GM23338 (cell line): Measurements from ENCODE around the gene ZNF280D. TPM values are rescaled to one million over a fixed set of nuclear protein-coding genes. Genes with fewer than 3 reads are reported as not detected.

Experiments used
- ATAC-seq: fragments of 200-7000 bp; cut with Tn5 transposase; 3 replicates; pipeline ENCODE4 v1.9.1; 2020
- DNase-seq: peaks from one replicate; pipeline ENCODE4 v3.0.0-alpha.2; 2015; ENCODE audit warnings: low spot score
- H2AFZ ChIP-seq: fragments of 200-600 bp; sonication (generic); 2 replicates; pipeline ENCODE4 v1.8.0; 2016; ENCODE audit warnings: antibody characterized with exemption, mild to moderate bottlenecking, moderate library complexity
- H3F3A ChIP-seq: fragments of 200-600 bp; sonication (generic); replicated peaks from 2 replicates; pipeline ENCODE4 v1.8.0; 2017; ENCODE audit warnings: antibody characterized with exemption, mixed run types, low read depth
- H3K27ac ChIP-seq: fragments of 200-600 bp; sonication (generic); 2 replicates; pipeline ENCODE4 v1.6.1; 2016; ENCODE audit warnings: low read depth
- H3K27me3 ChIP-seq: fragments of 200-600 bp; sonication (generic); 2 replicates; pipeline ENCODE4 v1.8.0; 2016; ENCODE audit warnings: mild to moderate bottlenecking, mixed run types, moderate library complexity; ENCODE audit not compliant: insufficient read depth
- H3K36me3 ChIP-seq: fragments of 200-600 bp; sonication (generic); 2 replicates; pipeline ENCODE4 v1.8.0; 2016; ENCODE audit warnings: mild to moderate bottlenecking; ENCODE audit not compliant: insufficient read depth
- H3K4me1 ChIP-seq: fragments of 200-600 bp; sonication (generic); 2 replicates; pipeline ENCODE4 v1.8.0; 2016; ENCODE audit warnings: mild to moderate bottlenecking, moderate library complexity; ENCODE audit not compliant: insufficient read depth
- H3K4me2 ChIP-seq: fragments of 200-600 bp; sonication (generic); 2 replicates; pipeline ENCODE4 v1.7.1; 2017; ENCODE audit warnings: mixed run types
- H3K4me3 ChIP-seq: fragments of 200-600 bp; sonication (generic); 2 replicates; pipeline ENCODE4 v1.6.1; 2016; ENCODE audit warnings: mixed run types
- H3K79me2 ChIP-seq: fragments of 200-600 bp; sonication (generic); replicated peaks from 2 replicates; pipeline ENCODE4 v1.8.0; 2017; ENCODE audit warnings: mild to moderate bottlenecking; ENCODE audit not compliant: insufficient read depth
- H3K9me2 ChIP-seq: fragments of 200-600 bp; sonication (generic); 2 replicates; pipeline ENCODE4 v1.8.0; 2017; ENCODE audit not compliant: insufficient read depth
- H4K20me1 ChIP-seq: fragments of 200-600 bp; sonication (generic); replicated peaks from 2 replicates; pipeline ENCODE4 v1.8.0; 2017; ENCODE audit warnings: mild to moderate bottlenecking; ENCODE audit not compliant: insufficient read depth
- H3K27ac Mint-ChIP-seq: 2 replicates; pipeline ENCODE4 v1.8.0; 2020; ENCODE audit warnings: inconsistent platforms, mild to moderate bottlenecking, moderate library complexity, mixed read lengths
- H3K27me3 Mint-ChIP-seq: 3 replicates; pipeline ENCODE4 v1.8.0; 2022; ENCODE audit warnings: low read depth, mild to moderate bottlenecking, moderate library complexity, mixed read lengths, inconsistent platforms; ENCODE audit not compliant: insufficient read depth, poor library complexity
- H3K36me3 Mint-ChIP-seq: 3 replicates; pipeline ENCODE4 v1.8.0; 2021; ENCODE audit warnings: low read depth, mild to moderate bottlenecking, inconsistent platforms, moderate library complexity, mixed read lengths
- H3K4me1 Mint-ChIP-seq: 3 replicates; pipeline ENCODE4 v1.8.0; 2020; ENCODE audit warnings: mild to moderate bottlenecking, inconsistent platforms, mixed read lengths
- H3K4me3 Mint-ChIP-seq: 3 replicates; pipeline ENCODE4 v1.8.0; 2021; ENCODE audit warnings: moderate library complexity, mild to moderate bottlenecking, inconsistent platforms, mixed read lengths
- H3K9me3 Mint-ChIP-seq: 3 replicates; pipeline ENCODE4 v1.8.0; 2020; ENCODE audit warnings: moderate library complexity, mild to moderate bottlenecking, inconsistent platforms, mixed read lengths
- CTCF ChIP-seq, 2 experiments: fragments of 200-600 bp in 1 of 2; sonication (generic) in 1 of 2; conservative IDR thresholded peaks; 2 replicates each; pipeline versions ENCODE4 v1.5.1 to v1.6.1; 2016 to 2017; ENCODE audit warnings: antibody characterized with exemption in 2 of 2, low read depth in 2 of 2, mild to moderate bottlenecking in 2 of 2, moderate library complexity in 1 of 2
- EZH2phosphoT487 ChIP-seq: fragments of 200-600 bp; sonication (generic); IDR thresholded peaks from one replicate; pipeline ENCODE4 v1.8.1; 2018; ENCODE audit warnings: antibody characterized with exemption; ENCODE audit not compliant: unreplicated experiment
- NANOG ChIP-seq: IDR thresholded peaks from 2 replicates; pipeline ENCODE4 v1.6.1; 2016; ENCODE audit warnings: antibody characterized with exemption, borderline replicate concordance
- REST ChIP-seq: IDR thresholded peaks from one replicate; pipeline ENCODE4 v1.6.1; 2018; ENCODE audit warnings: antibody characterized with exemption; ENCODE audit not compliant: unreplicated experiment
- STAT1 ChIP-seq: IDR thresholded peaks from one replicate; pipeline ENCODE4 v1.6.1; 2016; ENCODE audit warnings: antibody characterized with exemption; ENCODE audit not compliant: unreplicated experiment
- ZNF462 ChIP-seq: fragments of 250-450 bp; sonication (Bioruptor Pico); IDR thresholded peaks from 2 replicates; pipeline ENCODE4 v1.5.0; 2020; ENCODE audit warnings: mild to moderate bottlenecking, moderate library complexity
- polyA plus RNA-seq: library from polyadenylated mRNA; unstranded; fragments of >200 nt; fragmentation: Nextera tagmentation; extraction: Ambion mirVana; gene quantifications from 2 replicates; pipeline ENCODE4 v1.2.1, GENCODE V29; 2016
- total RNA-seq: library from RNA; depleted of rRNA; stranded (reverse); fragments of >200 nt; shearing (Covaris generic); gene quantifications from 2 replicates; pipeline ENCODE4 v1.2.3, GENCODE V29; 2014

ZNF280D gene
- total and polyA plus RNA-seq, 2 experiments from 2014 or later, result 23.3 to 32.5 TPM

- TF ChIP-seq ZNF462 (CRISPR knock-in tag) (no peak), NANOG (no peak), EZH2phosphoT487 (no peak), REST (no peak), CTCF (conservative IDR thresholded peaks at IDR 0.05; ENCODE audit: low read depth in 2 of 2) (no peak), STAT1 (no peak)
- H3K36me3 ChIP-seq, result no peaks in the 10 kb centered on the region
- no peaks in the 10 kb centered on the region for H3K27me3 ChIP-seq
- no peaks in the 10 kb centered on the region for H3K79me2 ChIP-seq
- H3K4me1 ChIP-seq, result no peaks in the 10 kb centered on the region
- H3F3A ChIP-seq, result no peaks in the 10 kb centered on the region
- no peak overlapping the region for H3K27ac ChIP-seq
- H3K36me3 Mint-ChIP-seq, result peaks cover 4% of the 10 kb centered on the region; the same call in 2 of the 3 replicates
- H3K27me3 Mint-ChIP-seq, result no peaks in the 10 kb centered on the region
- no peaks in the 10 kb centered on the region for H4K20me1 ChIP-seq
- DNase-seq (no peak), ATAC-seq (no peak)
- no peaks in the 10 kb centered on the region; the same call in 1 of the 2 replicates for H3K9me2 ChIP-seq
- no peak overlapping the region for H2AFZ ChIP-seq
- no peak overlapping the region for H3K27ac Mint-ChIP-seq
- H3K4me1 Mint-ChIP-seq, result no peaks in the 10 kb centered on the region
- H3K4me3 Mint-ChIP-seq, result no peak overlapping the region
- no peak overlapping the region for H3K4me3 ChIP-seq
- no peak overlapping the region for H3K4me2 ChIP-seq
- peaks cover 21% of the 10 kb centered on the region for H3K9me3 Mint-ChIP-seq
Observed at GRCh38 chr15:56586206-56586605, 147.1 kb downstream of the ZNF280D start.
